ENCODE data around the gene DCDC1.

DCDC1 gene

GRCh38 chr11:30818721-30819120 is 550.8 kb downstream of the DCDC1 start:
- DNase-seq, result no peak

- no peak for DNase-seq
These were observed 552.3 kb downstream of the DCDC1 start for GRCh38 chr11:30816959-30817880.

GRCh38 chr11:30815619-30816018 is 553.9 kb downstream of the DCDC1 start:
- DNase-seq, result no peak

GRCh38 chr11:30814737-30815136 is 554.8 kb downstream of the DCDC1 start:
- DNase-seq, result no peak

All from activated CD4-positive, alpha-beta T cell treated with anti-CD3 and anti-CD28 coated beads for 1 hour (primary cell).